Body of pancreas (tissue), 4 donors: ENCODE data around the gene SPATA1.

Experiments
- POLR2A ChIP-seq, 3 donors: fragments of 450-650 bp; IDR thresholded peaks; one replicate each; pipeline ENCODE4 v1.6.1; 2016; ENCODE audit warnings: antibody characterized with exemption in 3 of 3, mild to moderate bottlenecking in 2 of 3
- TF ChIP-seq, protein P1 (sequence below), 7 experiments: fragments of 450-650 bp in 4 of 7; fragments of 200-600 bp in 3 of 7; sonication (generic) in 3 of 7; IDR thresholded peaks; one replicate each; pipeline ENCODE4 v1.5.1; 2016 to 2019; ENCODE audit warnings: antibody characterized with exemption in 7 of 7

DNA sequence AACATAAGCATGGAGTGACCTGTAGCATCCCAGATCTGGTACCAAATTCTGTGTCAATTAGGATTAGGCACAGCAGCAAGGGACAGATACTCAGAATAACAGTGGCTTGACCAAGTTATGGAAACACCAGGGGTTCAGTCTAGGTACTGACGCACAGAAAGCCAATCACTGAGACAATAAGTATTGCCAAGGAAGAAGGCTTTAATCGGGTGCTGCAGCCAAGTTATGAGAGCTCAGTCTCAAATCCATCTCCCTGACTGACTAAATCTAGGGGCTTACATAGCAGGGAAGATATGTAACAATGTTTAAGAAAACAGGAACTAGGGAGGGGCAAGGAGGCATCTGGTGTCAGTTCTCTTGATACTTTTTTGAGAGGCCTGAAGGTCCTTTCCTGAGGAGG, 107.7 kb downstream of the SPATA1 start:
- TF ChIP-seq, protein P1, sequence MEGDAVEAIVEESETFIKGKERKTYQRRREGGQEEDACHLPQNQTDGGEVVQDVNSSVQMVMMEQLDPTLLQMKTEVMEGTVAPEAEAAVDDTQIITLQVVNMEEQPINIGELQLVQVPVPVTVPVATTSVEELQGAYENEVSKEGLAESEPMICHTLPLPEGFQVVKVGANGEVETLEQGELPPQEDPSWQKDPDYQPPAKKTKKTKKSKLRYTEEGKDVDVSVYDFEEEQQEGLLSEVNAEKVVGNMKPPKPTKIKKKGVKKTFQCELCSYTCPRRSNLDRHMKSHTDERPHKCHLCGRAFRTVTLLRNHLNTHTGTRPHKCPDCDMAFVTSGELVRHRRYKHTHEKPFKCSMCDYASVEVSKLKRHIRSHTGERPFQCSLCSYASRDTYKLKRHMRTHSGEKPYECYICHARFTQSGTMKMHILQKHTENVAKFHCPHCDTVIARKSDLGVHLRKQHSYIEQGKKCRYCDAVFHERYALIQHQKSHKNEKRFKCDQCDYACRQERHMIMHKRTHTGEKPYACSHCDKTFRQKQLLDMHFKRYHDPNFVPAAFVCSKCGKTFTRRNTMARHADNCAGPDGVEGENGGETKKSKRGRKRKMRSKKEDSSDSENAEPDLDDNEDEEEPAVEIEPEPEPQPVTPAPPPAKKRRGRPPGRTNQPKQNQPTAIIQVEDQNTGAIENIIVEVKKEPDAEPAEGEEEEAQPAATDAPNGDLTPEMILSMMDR (IDR thresholded peaks at IDR 0.05), result no peak
- TF ChIP-seq POLR2A (IDR thresholded peaks at IDR 0.05), result no peak
